K562 (cell line): ENCODE results near the gene ZSCAN21. TPM values are rescaled to one million over a fixed set of nuclear protein-coding genes. Genes with fewer than 3 reads are reported as not detected.
A peak's percentile ranks its signal among the peaks of the same experiment; 100 is the strongest.

Experiments
- CBX5 ChIP-seq: IDR thresholded peaks from 2 replicates; pipeline ENCODE4 v1.6.1; 2014; ENCODE audit warnings: low read depth, borderline replicate concordance
- CHD4 ChIP-seq: fragments of 200-600 bp; sonication (generic); IDR thresholded peaks from 3 replicates; pipeline ENCODE4 v1.6.1; 2012; ENCODE audit warnings: low read depth, mild to moderate bottlenecking, mixed read lengths, low read length, inconsistent platforms; ENCODE audit not compliant: insufficient read depth, insufficient replicate concordance, poor library complexity, severe bottlenecking
- CREBBP ChIP-seq: IDR thresholded peaks from one replicate; pipeline ENCODE4 v1.6.1; 2012; ENCODE audit warnings: low read depth, mild to moderate bottlenecking, control low read depth, inconsistent platforms, low read length
- CSDE1 ChIP-seq, 2 experiments: fragments of 450-650 bp; IDR thresholded peaks; 2 replicates each; pipeline ENCODE4 v1.6.1; 2016; ENCODE audit warnings: mild to moderate bottlenecking in 1 of 2
- FOXM1 ChIP-seq, 2 experiments: fragments of 450-650 bp in 1 of 2; sonication (generic) in 1 of 2; formaldehyde crosslinking in 1 of 2; IDR thresholded peaks; 2 replicates each; pipeline versions ENCODE4 v1.6.1 to v1.9.0; 2017 to 2022; ENCODE audit warnings: low read depth in 2 of 2, mild to moderate bottlenecking in 2 of 2, missing genetic modification reagents in 1 of 2, moderate library complexity in 1 of 2
- HMG20B ChIP-seq: fragments of 250-450 bp; sonication (Bioruptor Pico); IDR thresholded peaks from 2 replicates; pipeline ENCODE4 v1.5.0; 2021; ENCODE audit warnings: mild to moderate bottlenecking
- HSF4 ChIP-seq: fragments of 250-450 bp; sonication (Bioruptor Pico); IDR thresholded peaks from 2 replicates; pipeline ENCODE4 v2.1.2; 2022; ENCODE audit warnings: mild to moderate bottlenecking, moderate library complexity, borderline replicate concordance
- KDM1A ChIP-seq, 2 experiments: fragments of 450-650 bp; IDR thresholded peaks; 2 replicates each; pipeline ENCODE4 v1.6.1; 2016; ENCODE audit warnings: mild to moderate bottlenecking in 2 of 2
- LEF1 ChIP-seq: fragments of 450-650 bp; IDR thresholded peaks from 2 replicates; pipeline ENCODE4 v1.6.1; 2016; ENCODE audit warnings: mild to moderate bottlenecking
- MNT ChIP-seq, 2 experiments: fragments of 450-650 bp; conservative IDR thresholded peaks; 2 replicates each; pipeline ENCODE4 v1.6.1; 2017; ENCODE audit warnings: mild to moderate bottlenecking in 2 of 2, moderate library complexity in 2 of 2
- NCOA1 ChIP-seq: fragments of 450-650 bp; IDR thresholded peaks from 2 replicates; pipeline ENCODE4 v1.6.1; 2016; ENCODE audit warnings: low read depth
- PCBP2 ChIP-seq: fragments of 200-400 bp; formaldehyde crosslinking; IDR thresholded peaks from 2 replicates; pipeline ENCODE4 v1.6.1; 2018; ENCODE audit warnings: low read length, low read depth, mild to moderate bottlenecking, moderate library complexity; ENCODE audit not compliant: poor library complexity, severe bottlenecking
- PYGO2 ChIP-seq: fragments of 450-650 bp; IDR thresholded peaks from 2 replicates; pipeline ENCODE4 v1.6.1; 2016; ENCODE audit warnings: mild to moderate bottlenecking, missing genetic modification characterization, moderate library complexity, missing compliant biosample characterization
- RNF2 ChIP-seq: sonication (generic); IDR thresholded peaks from 2 replicates; pipeline ENCODE4 v1.6.1; 2016
- SMAD1 ChIP-seq: fragments of 150-350 bp; IDR thresholded peaks from 2 replicates; pipeline ENCODE4 v1.6.1; 2014; ENCODE audit warnings: low read length, low read depth; ENCODE audit not compliant: partially characterized antibody
- SMAD3 ChIP-seq: fragments of 450-650 bp; formaldehyde crosslinking; conservative IDR thresholded peaks from 2 replicates; pipeline ENCODE4 v1.4.0; 2020; ENCODE audit warnings: mild to moderate bottlenecking
- SMARCB1 ChIP-seq: IDR thresholded peaks from 2 replicates; pipeline ENCODE4 v1.6.1; 2011; ENCODE audit warnings: improper control_type of control experiment, low read depth; ENCODE audit not compliant: insufficient read length
- STAT6 ChIP-seq: sonication (generic); formaldehyde crosslinking; IDR thresholded peaks from 2 replicates; pipeline ENCODE4 v1.8.1; 2023; ENCODE audit warnings: mild to moderate bottlenecking, missing genetic modification reagents
- ZFP91 ChIP-seq: sonication (generic); formaldehyde crosslinking; IDR thresholded peaks from 2 replicates; pipeline ENCODE4 v1.8.0; 2022; ENCODE audit warnings: mild to moderate bottlenecking, missing genetic modification reagents
- ZKSCAN8 ChIP-seq: fragments of 200-800 bp; sonication (Bioruptor generic); IDR thresholded peaks from 2 replicates; pipeline ENCODE4 v1.6.1; 2016; ENCODE audit warnings: missing genetic modification characterization, missing compliant biosample characterization
- ZNF324 ChIP-seq: fragments of 250-450 bp; sonication (Bioruptor Pico); IDR thresholded peaks from 2 replicates; pipeline ENCODE4 v1.4.0; 2020; ENCODE audit warnings: mild to moderate bottlenecking
- polyA plus RNA-seq, 8 experiments: library from polyadenylated mRNA; depleted of rRNA in 4 of 8; stranded (reverse) in 5 of 8; unstranded in 3 of 8; fragments of >200 nt; fragmentation: Nextera tagmentation in 2 of 8; fragmentation: Illumina TruSeq in 1 of 8; extraction: Ambion mirVana in 2 of 8; extraction: Trizol in 1 of 8; gene quantifications; 2 replicates each; pipeline versions ENCODE4 v1.2.1 to v1.2.3, GENCODE V29; 2011 to 2014; ENCODE audit warnings: inconsistent platforms in 1 of 8, missing spikeins in 1 of 8
- total RNA-seq, 7 experiments: library from RNA; depleted of rRNA in 6 of 7; stranded (reverse); fragments of >200 nt in 6 of 7; fragmentation: Illumina TruSeq in 2 of 7; extraction: Trizol in 2 of 7; gene quantifications; 2 replicates each; pipeline versions ENCODE4 v1.2.1 to v1.2.3, GENCODE V29; 2011 to 2021; ENCODE audit warnings: low replicate concordance in 1 of 7
- TF ChIP-seq, protein P1 (sequence below): fragments of 250-450 bp; sonication (Bioruptor Pico); IDR thresholded peaks from 2 replicates; pipeline ENCODE4 v1.8.0; 2021; ENCODE audit warnings: borderline replicate concordance, mild to moderate bottlenecking, moderate library complexity; ENCODE audit not compliant: poor library complexity, severe bottlenecking

The ZSCAN21 gene
- total and polyA plus RNA-seq, 9 of the 15 experiments (the other 6 are each of a cell fraction or from before 2014, with no cell fraction given) = 5.9 to 15.5 (median 13.2) TPM

DNA sequence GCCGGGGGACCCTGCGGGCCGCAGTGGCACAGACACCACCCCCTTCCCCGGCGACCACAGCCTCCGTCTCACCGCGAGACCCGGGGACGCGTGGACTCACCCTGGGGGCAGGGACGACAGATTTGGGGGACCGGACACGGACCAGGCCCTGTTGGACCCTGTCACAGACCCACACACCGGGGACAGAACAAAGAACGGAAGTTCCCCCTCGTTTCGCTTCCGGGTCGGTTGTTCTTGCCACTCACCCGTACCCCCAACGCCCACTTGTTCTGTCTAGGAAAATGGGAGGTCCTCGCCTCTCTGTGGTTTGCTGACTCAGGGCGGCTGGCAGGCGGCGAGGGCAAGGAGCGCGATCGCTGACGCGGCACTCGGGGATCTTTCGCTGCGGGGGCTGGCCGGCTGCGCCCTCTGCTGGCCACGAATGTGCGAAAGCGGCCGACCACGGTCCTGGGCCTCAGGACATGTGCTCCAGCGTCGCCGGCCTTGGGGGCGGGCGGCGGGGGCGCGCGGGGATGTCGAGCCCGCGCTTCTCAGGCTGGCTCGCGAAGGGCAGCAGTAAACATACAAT, 32.0 kb downstream of the ZSCAN21 start, which contains the start of gene ZNF3 (continued):
- TF ChIP-seq SMARCB1 = no peak
- no peak for TF ChIP-seq SMAD3
- TF ChIP-seq ZNF324 = no peak
- TF ChIP-seq SMAD1 = no peak
- no peak for TF ChIP-seq ZFP91
- TF ChIP-seq MNT (conservative IDR thresholded peaks at IDR 0.05) = peak; percentile 94 to 98
- 0 out of 2 replicates have a peak, but pooled peaks have one; percentile 75 for TF ChIP-seq CBX5
- TF ChIP-seq ZKSCAN8 (CRISPR knock-in tag) = no peak
- TF ChIP-seq RNF2 = peak; percentile 96
- TF ChIP-seq PCBP2 = no peak
- TF ChIP-seq LEF1 = no peak
- no peak; a peak in 1 of 4 replicates for TF ChIP-seq CSDE1 (IDR thresholded peaks at IDR 0.05)
- 0 out of 2 replicates have a peak, but pooled peaks have one; percentile 15 for TF ChIP-seq FOXM1 (IDR thresholded peaks at IDR 0.05; ENCODE audit: low read depth)
- TF ChIP-seq FOXM1 (CRISPR knock-in tag; IDR thresholded peaks at IDR 0.05; ENCODE audit: low read depth) = no peak
- peak; percentile 98 for TF ChIP-seq STAT6 (CRISPR knock-in tag)
- no peak for TF ChIP-seq PYGO2
- no peak for TF ChIP-seq HSF4 (CRISPR knock-in tag)
- no peak for TF ChIP-seq CREBBP
- TF ChIP-seq, protein P1, sequence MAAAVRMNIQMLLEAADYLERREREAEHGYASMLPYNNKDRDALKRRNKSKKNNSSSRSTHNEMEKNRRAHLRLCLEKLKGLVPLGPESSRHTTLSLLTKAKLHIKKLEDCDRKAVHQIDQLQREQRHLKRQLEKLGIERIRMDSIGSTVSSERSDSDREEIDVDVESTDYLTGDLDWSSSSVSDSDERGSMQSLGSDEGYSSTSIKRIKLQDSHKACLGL (CRISPR knock-in tag) = peak; percentile 44
- no peak for TF ChIP-seq KDM1A (IDR thresholded peaks at IDR 0.05)
- TF ChIP-seq HMG20B (CRISPR knock-in tag) = no peak
- no peak for TF ChIP-seq CHD4
- TF ChIP-seq NCOA1 = peak; percentile 85
